Right lung (tissue), 5 donors: ENCODE measurements around the gene CCDC51. TPM values are rescaled to one million over a fixed set of nuclear protein-coding genes. Genes with fewer than 3 reads are reported as not detected.

Experiments
- polyA plus RNA-seq, 5 donors: library from polyadenylated mRNA; unstranded; fragments of 120-200 nt; gene quantifications; one replicate each; pipeline versions ENCODE4 v1.2.1 to v1.2.3, GENCODE V29; 2013; ENCODE audit warnings: inconsistent platforms in 1 of 5, low replicate concordance in 1 of 5; ENCODE audit not compliant: insufficient read length in 5 of 5, insufficient read depth in 1 of 5

Gene CCDC51
- polyA plus RNA-seq, 5 donors = 14.3 to 16.4 (median 14.7) TPM

Other genes with a start within 250 kb of the CCDC51 start
- gene CAMP, start 216.6 kb downstream of the CCDC51 start, polyA plus RNA-seq = 1 to 10 TPM in 4 of 5 donors, under 1 TPM in 1; 0.79 to 2.2 (median 1.6) TPM
- gene ZNF589, start 199.0 kb downstream of the CCDC51 start, polyA plus RNA-seq = 10 to 100 TPM; 12.9 to 20.1 (median 16.9) TPM
- 10 to 100 TPM; 23.9 to 33.1 (median 28.4) TPM for gene NME6, start 138.8 kb downstream of the CCDC51 start, polyA plus RNA-seq
- gene SPINK8, start 106.5 kb downstream of the CCDC51 start, polyA plus RNA-seq = not detected
- under 1 TPM; 0.29 to 0.46 (median 0.34) TPM for gene FBXW12, start 67.9 kb downstream of the CCDC51 start, polyA plus RNA-seq
- gene PLXNB1, start 10.0 kb downstream of the CCDC51 start, polyA plus RNA-seq = 100 to 1,000 TPM in 3 of 5 donors, 10 to 100 TPM in 2; 77.3 to 119 (median 107) TPM
- gene TMA7, start 138 bp upstream of the CCDC51 start, polyA plus RNA-seq = 100 to 1,000 TPM; 254 to 310 (median 266) TPM
- gene ATRIP, start 6.6 kb upstream of the CCDC51 start, polyA plus RNA-seq = 10 to 100 TPM; 10.7 to 14.0 (median 12.8) TPM
- gene SHISA5, start 64.1 kb upstream of the CCDC51 start, polyA plus RNA-seq = 100 to 1,000 TPM in 3 of 5 donors, 10 to 100 TPM in 2; 88.9 to 126 (median 102) TPM
- gene PFKFB4, start 116.7 kb upstream of the CCDC51 start, polyA plus RNA-seq = 10 to 100 TPM in 1 of 5 donors, 1 to 10 TPM in 4; 5.5 to 10.9 (median 7.5) TPM
- gene UCN2, start 123.7 kb upstream of the CCDC51 start, polyA plus RNA-seq = under 1 TPM in 3 of 5 donors, not detected in 2; 0.17 to 0.33 (median 0.22) TPM
- 10 to 100 TPM in 2 of 5 donors, 1 to 10 TPM in 3; 4.4 to 12.9 (median 9.3) TPM for gene COL7A1, start 155.2 kb upstream of the CCDC51 start, polyA plus RNA-seq
- gene UQCRC1, start 169.5 kb upstream of the CCDC51 start, polyA plus RNA-seq = 100 to 1,000 TPM; 141 to 169 (median 147) TPM
- under 1 TPM in 1 of 5 donors, not detected in 4; 0.24 TPM for gene TMEM89, start 181.7 kb upstream of the CCDC51 start, polyA plus RNA-seq
- 10 to 100 TPM; 11.5 to 17.7 (median 16.7) TPM for gene SLC26A6, start 195.3 kb upstream of the CCDC51 start, polyA plus RNA-seq
- 1 to 10 TPM in 1 of 5 donors, under 1 TPM in 4; 0.56 to 1.5 (median 0.99) TPM for gene CELSR3, start 222.8 kb upstream of the CCDC51 start, polyA plus RNA-seq
- gene NCKIPSD, start 245.8 kb upstream of the CCDC51 start, polyA plus RNA-seq = 10 to 100 TPM; 13.0 to 21.2 (median 18.4) TPM